Measurements from ENCODE around the gene TCEANC2.
A peak's percentile ranks its signal among the peaks of the same experiment; 100 is the strongest.

The TCEANC2 gene

GRCh38 chr1:54051933-54052430 lies 1.4 kb upstream of the TCEANC2 start:
- peaks cover 0 to 65% (median 34%) of the 10 kb centered on the region in 4 donors for H3K4me1 ChIP-seq
- intact Hi-C loops (cut with DNase I; ENCODE audit: low total_unique reads), result loop anchor here (1.0 kb wide), 1 partner anchor 106 kb away; the partner anchor contains the start of gene LRRC42
- DNase-seq, result no peak

GRCh38 chr1:54052431-54052933 lies 926 bp upstream of the TCEANC2 start:
- peak overlapping the region; percentile 77 to 97 for H3K4me3 ChIP-seq
- no peaks in the 10 kb centered on the region for H3K36me3 ChIP-seq
- peak overlapping the region; percentile 91 to 99 for H3K27ac ChIP-seq
- H3K4me1 ChIP-seq, result peaks cover 0 to 60% (median 32%) of the 10 kb centered on the region in 4 donors
- no peaks in the 10 kb centered on the region for H3K27me3 ChIP-seq
- TF ChIP-seq CTCF (IDR thresholded peaks at IDR 0.05), result no peak
- H3K9me3 ChIP-seq, result no peaks in the 10 kb centered on the region
- peak in 1 of 2 donors; percentile 24 for DNase-seq
- intact Hi-C loops (cut with DNase I; ENCODE audit: low total_unique reads), result loop anchor here (1.0 kb wide), 1 partner anchor 106 kb away; the partner anchor contains the start of gene LRRC42

More at GRCh38 chr1:54051933-54052430, 1.4 kb upstream of the TCEANC2 start:
- Histone ChIP-seq H3K27ac (peak overlapping the region; percentile 91 to 99), H3K36me3 (no peaks in the 10 kb centered on the region), H3K4me3 (peak overlapping the region; percentile 77 to 97), H3K27me3 (no peaks in the 10 kb centered on the region), H3K9me3 (no peaks in the 10 kb centered on the region)
- TF ChIP-seq CTCF (IDR thresholded peaks at IDR 0.05), result no peak

GRCh38 chr1:54053745-54054437 lies 483 bp downstream of the TCEANC2 start:
- intact Hi-C loops (cut with DNase I; ENCODE audit: low total_unique reads), result no loop called here
- Histone ChIP-seq H3K9me3 (no peaks in the 10 kb centered on the region), H3K27ac (peak overlapping the region; percentile 91 to 99), H3K4me1 (peaks cover 0 to 46% (median 25%) of the 10 kb centered on the region in 4 donors), H3K4me3 (peak overlapping the region; percentile 77 to 97), H3K36me3 (no peaks in the 10 kb centered on the region), H3K27me3 (no peaks in the 10 kb centered on the region)
- TF ChIP-seq CTCF (IDR thresholded peaks at IDR 0.05), result no peak
- DNase-seq, result no peak

- intact Hi-C loops (cut with DNase I; ENCODE audit: low total_unique reads), result no loop called here
- Histone ChIP-seq H3K27me3 (no peaks in the 10 kb centered on the region), H3K4me3 (peak overlapping the region; percentile 77 to 97), H3K4me1 (peaks cover 0 to 41% (median 23%) of the 10 kb centered on the region in 4 donors), H3K36me3 (no peaks in the 10 kb centered on the region), H3K27ac (no peak overlapping the region), H3K9me3 (no peaks in the 10 kb centered on the region)
- DNase-seq, result no peak
- no peak for TF ChIP-seq CTCF (IDR thresholded peaks at IDR 0.05)
Observed at GRCh38 chr1:54054438-54054749, 986 bp downstream of the TCEANC2 start.

GRCh38 chr1:54064299-54064698 lies 10.9 kb downstream of the TCEANC2 start:
- intact Hi-C loops (cut with DNase I; ENCODE audit: low total_unique reads), result no loop called here
- no peaks in the 10 kb centered on the region for H3K9me3 ChIP-seq
- no peak for DNase-seq
- no peak for TF ChIP-seq CTCF (IDR thresholded peaks at IDR 0.05)
- no peaks in the 10 kb centered on the region for H3K27me3 ChIP-seq
- H3K4me1 ChIP-seq, result no peaks in the 10 kb centered on the region
- no peak overlapping the region for H3K27ac ChIP-seq
- no peaks in the 10 kb centered on the region for H3K36me3 ChIP-seq
- no peak overlapping the region for H3K4me3 ChIP-seq

All from tibial artery (tissue), 4 donors.